Measurements from ENCODE around the gene SLX4IP. TPM values are rescaled to one million over a fixed set of nuclear protein-coding genes. Genes with fewer than 3 reads are reported as not detected.

The SLX4IP gene
- total RNA-seq, 1 donor from 2014 or later: 6.3 TPM

- Mint-ChIP-seq H3K27ac (no peak overlapping the region), H3K27me3 (ENCODE audit: low read depth) (no peaks in the 10 kb centered on the region), H3K4me3 (ENCODE audit: low read depth) (no peak overlapping the region), H3K4me1 (ENCODE audit: low read depth) (peaks cover 22% of the 10 kb centered on the region), H3K36me3 (ENCODE audit: low read depth) (peaks cover 8% of the 10 kb centered on the region), H3K9me3 (no peaks in the 10 kb centered on the region)
- no peak for DNase-seq (ENCODE audit: low spot score)
- intact Hi-C loops (cut with micrococcal nuclease): loop anchor here (10.0 kb wide), 1 partner anchor 730 kb away; no protein-coding TSS in a partner anchor
These were observed 39.6 kb downstream of the SLX4IP start for GRCh38 chr20:10474606-10475184.

- intact Hi-C loops (cut with micrococcal nuclease): loop anchor here (10.0 kb wide), 1 partner anchor 730 kb away; no protein-coding TSS in a partner anchor
- H3K4me1 Mint-ChIP-seq (ENCODE audit: low read depth): peaks cover 19% of the 10 kb centered on the region
- H3K9me3 Mint-ChIP-seq: no peaks in the 10 kb centered on the region
- H3K36me3 Mint-ChIP-seq (ENCODE audit: low read depth): peaks cover 8% of the 10 kb centered on the region
- no peak overlapping the region for H3K27ac Mint-ChIP-seq
- no peak for DNase-seq (ENCODE audit: low spot score)
- H3K27me3 Mint-ChIP-seq (ENCODE audit: low read depth): no peaks in the 10 kb centered on the region
- H3K4me3 Mint-ChIP-seq (ENCODE audit: low read depth): no peak overlapping the region
These were observed 40.1 kb downstream of the SLX4IP start for GRCh38 chr20:10475225-10475624.

- intact Hi-C loops (cut with micrococcal nuclease): loop anchor here (10.0 kb wide), 1 partner anchor 728 kb away; no protein-coding TSS in a partner anchor
- no peak for DNase-seq (ENCODE audit: low spot score)
- Mint-ChIP-seq H3K9me3 (no peaks in the 10 kb centered on the region), H3K36me3 (ENCODE audit: low read depth) (peaks cover 8% of the 10 kb centered on the region), H3K27ac (no peak overlapping the region), H3K4me1 (ENCODE audit: low read depth) (peaks cover 19% of the 10 kb centered on the region), H3K27me3 (ENCODE audit: low read depth) (no peaks in the 10 kb centered on the region), H3K4me3 (ENCODE audit: low read depth) (no peak overlapping the region)
These were observed 41.2 kb downstream of the SLX4IP start for GRCh38 chr20:10476319-10476724.

- Mint-ChIP-seq H3K9me3 (no peaks in the 10 kb centered on the region), H3K36me3 (ENCODE audit: low read depth) (peaks cover 3% of the 10 kb centered on the region), H3K27me3 (ENCODE audit: low read depth) (no peaks in the 10 kb centered on the region), H3K4me3 (ENCODE audit: low read depth) (no peak overlapping the region), H3K4me1 (ENCODE audit: low read depth) (peaks cover 19% of the 10 kb centered on the region), H3K27ac (no peak overlapping the region)
- no peak for DNase-seq (ENCODE audit: low spot score)
- intact Hi-C loops (cut with micrococcal nuclease): loop anchor here (10.0 kb wide), 1 partner anchor 727 kb away; no protein-coding TSS in a partner anchor
These were observed 43.1 kb downstream of the SLX4IP start for GRCh38 chr20:10478205-10478604.

- Mint-ChIP-seq H3K4me3 (ENCODE audit: low read depth) (no peak overlapping the region), H3K27ac (no peak overlapping the region), H3K9me3 (no peaks in the 10 kb centered on the region), H3K4me1 (ENCODE audit: low read depth) (peaks cover 19% of the 10 kb centered on the region), H3K36me3 (ENCODE audit: low read depth) (peaks cover 3% of the 10 kb centered on the region), H3K27me3 (ENCODE audit: low read depth) (no peaks in the 10 kb centered on the region)
- intact Hi-C loops (cut with micrococcal nuclease): loop anchor here (10.0 kb wide), 1 partner anchor 726 kb away; no protein-coding TSS in a partner anchor
- no peak for DNase-seq (ENCODE audit: low spot score)
These were observed 43.8 kb downstream of the SLX4IP start for GRCh38 chr20:10478930-10479329.

GRCh38 chr20:10481676-10482075, 46.6 kb downstream of the SLX4IP start:
- Mint-ChIP-seq H3K4me1 (ENCODE audit: low read depth) (no peaks in the 10 kb centered on the region), H3K4me3 (ENCODE audit: low read depth) (no peak overlapping the region), H3K27me3 (ENCODE audit: low read depth) (no peaks in the 10 kb centered on the region), H3K27ac (no peak overlapping the region), H3K36me3 (ENCODE audit: low read depth) (peaks cover 3% of the 10 kb centered on the region), H3K9me3 (no peaks in the 10 kb centered on the region)
- intact Hi-C loops (cut with micrococcal nuclease): no loop called here
- no peak for DNase-seq (ENCODE audit: low spot score)

GRCh38 chr20:10483691-10484090, 48.6 kb downstream of the SLX4IP start:
- Mint-ChIP-seq H3K36me3 (ENCODE audit: low read depth) (no peaks in the 10 kb centered on the region), H3K9me3 (no peaks in the 10 kb centered on the region)

GRCh38 chr20:10487142-10488136, 52.3 kb downstream of the SLX4IP start:
- intact Hi-C loops (cut with micrococcal nuclease): loop anchor here (5.0 kb wide), 1 partner anchor 35 kb away; no protein-coding TSS in a partner anchor
- Mint-ChIP-seq H3K9me3 (no peaks in the 10 kb centered on the region), H3K27ac (no peak overlapping the region), H3K4me3 (ENCODE audit: low read depth) (no peak overlapping the region), H3K4me1 (ENCODE audit: low read depth) (peaks cover 24% of the 10 kb centered on the region), H3K27me3 (ENCODE audit: low read depth) (no peaks in the 10 kb centered on the region), H3K36me3 (ENCODE audit: low read depth) (peaks cover 6% of the 10 kb centered on the region)
- no peak for DNase-seq (ENCODE audit: low spot score)

More at GRCh38 chr20:10483691-10484090, 48.6 kb downstream of the SLX4IP start:
- H3K27ac Mint-ChIP-seq: no peak overlapping the region
- DNase-seq (ENCODE audit: low spot score): no peak
- no peak overlapping the region for H3K4me3 Mint-ChIP-seq (ENCODE audit: low read depth)
- peaks cover 4% of the 10 kb centered on the region for H3K4me1 Mint-ChIP-seq (ENCODE audit: low read depth)
- intact Hi-C loops (cut with micrococcal nuclease): no loop called here
- no peaks in the 10 kb centered on the region for H3K27me3 Mint-ChIP-seq (ENCODE audit: low read depth)

GRCh38 chr20:10488534-10488933, 53.4 kb downstream of the SLX4IP start:
- intact Hi-C loops (cut with micrococcal nuclease): loop anchor here (5.0 kb wide), 1 partner anchor 34 kb away; no protein-coding TSS in a partner anchor
- H3K4me1 Mint-ChIP-seq (ENCODE audit: low read depth): peaks cover 24% of the 10 kb centered on the region
- DNase-seq (ENCODE audit: low spot score): no peak
- H3K27me3 Mint-ChIP-seq (ENCODE audit: low read depth): no peaks in the 10 kb centered on the region
- H3K4me3 Mint-ChIP-seq (ENCODE audit: low read depth): no peak overlapping the region
- no peaks in the 10 kb centered on the region for H3K9me3 Mint-ChIP-seq
- peaks cover 6% of the 10 kb centered on the region for H3K36me3 Mint-ChIP-seq (ENCODE audit: low read depth)
- no peak overlapping the region for H3K27ac Mint-ChIP-seq

- intact Hi-C loops (cut with micrococcal nuclease): loop anchor here (5.0 kb wide), 1 partner anchor 32 kb away; no protein-coding TSS in a partner anchor
- no peak for DNase-seq (ENCODE audit: low spot score)
- Mint-ChIP-seq H3K36me3 (ENCODE audit: low read depth) (peaks cover 9% of the 10 kb centered on the region), H3K27me3 (ENCODE audit: low read depth) (no peaks in the 10 kb centered on the region), H3K4me3 (ENCODE audit: low read depth) (no peak overlapping the region), H3K4me1 (ENCODE audit: low read depth) (peaks cover 28% of the 10 kb centered on the region), H3K27ac (no peak overlapping the region), H3K9me3 (no peaks in the 10 kb centered on the region)
These were observed 54.7 kb downstream of the SLX4IP start for GRCh38 chr20:10489853-10490252.

- Mint-ChIP-seq H3K27me3 (ENCODE audit: low read depth) (no peaks in the 10 kb centered on the region), H3K4me1 (ENCODE audit: low read depth) (peaks cover 31% of the 10 kb centered on the region), H3K27ac (no peak overlapping the region), H3K4me3 (ENCODE audit: low read depth) (no peak overlapping the region), H3K36me3 (ENCODE audit: low read depth) (peaks cover 9% of the 10 kb centered on the region), H3K9me3 (no peaks in the 10 kb centered on the region)
- intact Hi-C loops (cut with micrococcal nuclease): no loop called here
- DNase-seq (ENCODE audit: low spot score): no peak
These were observed 55.2 kb downstream of the SLX4IP start for GRCh38 chr20:10490257-10490656.

- DNase-seq (ENCODE audit: low spot score): no peak
- H3K36me3 Mint-ChIP-seq (ENCODE audit: low read depth): peaks cover 9% of the 10 kb centered on the region
- no peaks in the 10 kb centered on the region for H3K27me3 Mint-ChIP-seq (ENCODE audit: low read depth)
- intact Hi-C loops (cut with micrococcal nuclease): no loop called here
- H3K4me1 Mint-ChIP-seq (ENCODE audit: low read depth): peaks cover 34% of the 10 kb centered on the region
- H3K27ac Mint-ChIP-seq: no peak overlapping the region
- no peak overlapping the region for H3K4me3 Mint-ChIP-seq (ENCODE audit: low read depth)
- H3K9me3 Mint-ChIP-seq: no peaks in the 10 kb centered on the region
These were observed 55.6 kb downstream of the SLX4IP start for GRCh38 chr20:10490706-10491105.

Data from activated T-helper 2 cell treated with anti-CD3 and anti-CD28 coated beads, Interferon-gamma antibody, Interleukin-2, Interleukin-4, amounts not matched to agents 10 μg/mL and 5 μg/mL and 100 μg/mL, durations not matched to agents 14 hours and 24 hours and 36 hours (primary cell).